Left lung (tissue), 14 donors: ENCODE results near the gene MRPL11. TPM values are rescaled to one million over a fixed set of nuclear protein-coding genes. Genes with fewer than 3 reads are reported as not detected.

Experiments
- ATAC-seq: fragments of 200-7000 bp; cut with Tn5 transposase; one replicate; pipeline ENCODE4 v1.9.1; 2020; ENCODE audit warnings: moderate library complexity
- DNase-seq, 4 donors: peaks; one replicate each; pipeline ENCODE4 v3.0.0-alpha.2; 2013 to 2020
- H3K27ac ChIP-seq, 2 donors: fragments of 200-600 bp; sonication (generic) in 1 of 2; one replicate each; pipeline versions ENCODE4 v1.5.0 to v1.8.0; 2020 to 2021
- H3K27me3 ChIP-seq, 2 donors: fragments of 200-600 bp; sonication (generic) in 1 of 2; one replicate each; pipeline versions ENCODE4 v1.5.0 to v1.8.0; 2020 to 2021
- H3K36me3 ChIP-seq, 2 donors: fragments of 200-600 bp; sonication (generic) in 1 of 2; one replicate each; pipeline versions ENCODE4 v1.5.0 to v1.8.0; 2020 to 2021
- H3K4me1 ChIP-seq, 2 donors: fragments of 200-600 bp; one replicate each; pipeline ENCODE4 v1.8.0; 2021
- H3K4me3 ChIP-seq, 2 donors: fragments of 200-600 bp; sonication (generic) in 1 of 2; one replicate each; pipeline versions ENCODE4 v1.5.0 to v1.8.0; 2020 to 2021; ENCODE audit warnings: mild to moderate bottlenecking in 1 of 2
- H3K9me3 ChIP-seq, 2 donors: fragments of 200-600 bp; sonication (generic) in 1 of 2; one replicate each; pipeline versions ENCODE4 v1.5.0 to v1.8.0; 2020 to 2021
- intact Hi-C, 2 donors: fragments of 100-400 bp; cut with DNase I; formaldehyde crosslinking; loops; one replicate each; pipeline versions ENCODE4 v1.11.2 to v1.14.2; 2022
- long read RNA-seq, 12 donors: library from polyadenylated mRNA in 2 of 12; unstranded in 2 of 12; transcript quantifications; one replicate each; pipeline ENCODE4 v2.0.0 and lab custom pipeline, GENCODE V29; 2019 to 2026
- polyA plus RNA-seq, 6 donors: library from polyadenylated mRNA; unstranded; fragments of 120-200 nt; gene quantifications; one replicate each; pipeline ENCODE4 v1.2.1, GENCODE V29; 2013; ENCODE audit not compliant: insufficient read length in 6 of 6
- total RNA-seq, 2 donors: library from RNA; stranded (reverse); fragmentation: NEBNext Ultra II Directional; extraction: Animal tissue kit (Norgen Biotek cat#: 25700); gene quantifications; one replicate each; pipeline ENCODE4 v1.2.1, GENCODE V29; 2021
- TF ChIP-seq, protein P1 (sequence below), 2 donors: fragments of 200-600 bp; sonication (generic) in 1 of 2; IDR thresholded peaks; one replicate each; pipeline versions ENCODE4 v1.5.0 to v1.8.0; 2021; ENCODE audit warnings: antibody characterized with exemption in 2 of 2
- donor health status: DM: no; HTN: yes; CAD: no.
- donor health status: DM: no; HTN: no; CAD: no.

The MRPL11 gene
- total RNA-seq = 10 to 100 TPM; 29.6 to 39.5 TPM
- polyA plus RNA-seq = 10 to 100 TPM; 57.2 to 73.5 (median 64.2) TPM
- long read RNA-seq, donor 1, transcript MRPL11-203 (5 exons, 1,527 nt) = minor isoform, 15 of 84 reads
- long read RNA-seq, donor 1, transcript MRPL11-201 (5 exons, 1,605 nt) = major isoform, 45 of 84 reads
- long read RNA-seq, donor 1, partial matches to known transcripts = 16 of 84 reads
- long read RNA-seq, donor 1, other reads (novel, unspliced or antisense) = 6 of 84 reads
- long read RNA-seq, donor 2, transcript MRPL11-203 (5 exons, 1,527 nt) = minor isoform, 10 of 58 reads
- long read RNA-seq, donor 2, transcript MRPL11-201 (5 exons, 1,605 nt) = major isoform, 34 of 58 reads
- long read RNA-seq, donor 2, partial matches to known transcripts = 11 of 58 reads
- long read RNA-seq, donor 2, other reads (novel, unspliced or antisense) = 0 of 58 reads
- long read RNA-seq, donor 3, transcript MRPL11-201 (5 exons, 1,605 nt) = major isoform, 27 of 36 reads
- long read RNA-seq, donor 3, transcript MRPL11-203 (5 exons, 1,527 nt) = minor isoform, 9 of 36 reads
- long read RNA-seq, donor 3, partial matches to known transcripts = 0 of 36 reads
- long read RNA-seq, donor 3, other reads (novel, unspliced or antisense) = 0 of 36 reads
- long read RNA-seq, donor 4, transcript MRPL11-203 (5 exons, 1,527 nt) = minor isoform, 13 of 45 reads
- long read RNA-seq, donor 4, transcript MRPL11-201 (5 exons, 1,605 nt) = major isoform, 27 of 45 reads
- long read RNA-seq, donor 4, partial matches to known transcripts = 1 of 45 reads
- long read RNA-seq, donor 4, other reads (novel, unspliced or antisense) = 3 of 45 reads
- long read RNA-seq, donor 5, transcript MRPL11-201 (5 exons, 1,605 nt) = major isoform, 45 of 57 reads
- long read RNA-seq, donor 5, transcript MRPL11-203 (5 exons, 1,527 nt) = minor isoform, 5 of 57 reads
- long read RNA-seq, donor 5, partial matches to known transcripts = 6 of 57 reads
- long read RNA-seq, donor 5, other reads (novel, unspliced or antisense) = 0 of 57 reads
- long read RNA-seq, donor 6, transcript MRPL11-203 (5 exons, 1,527 nt) = minor isoform, 15 of 68 reads
- long read RNA-seq, donor 6, transcript MRPL11-201 (5 exons, 1,605 nt) = major isoform, 41 of 68 reads
- long read RNA-seq, donor 6, partial matches to known transcripts = 10 of 68 reads
- long read RNA-seq, donor 6, other reads (novel, unspliced or antisense) = 0 of 68 reads
- long read RNA-seq, donor 7, transcript MRPL11-201 (5 exons, 1,605 nt) = major isoform, 25 of 39 reads
- long read RNA-seq, donor 7, transcript MRPL11-203 (5 exons, 1,527 nt) = minor isoform, 9 of 39 reads
- long read RNA-seq, donor 7, partial matches to known transcripts = 0 of 39 reads
- long read RNA-seq, donor 7, other reads (novel, unspliced or antisense) = 5 of 39 reads
- long read RNA-seq, donor 8, transcript MRPL11-201 (5 exons, 1,605 nt) = major isoform, 27 of 27 reads
- long read RNA-seq, donor 8, partial matches to known transcripts = 0 of 27 reads
- long read RNA-seq, donor 8, other reads (novel, unspliced or antisense) = 0 of 27 reads
- long read RNA-seq, donor 9 = 0 reads
- long read RNA-seq, donor 10, transcript MRPL11-201 (5 exons, 1,605 nt) = major isoform, 45 of 59 reads
- long read RNA-seq, donor 10, transcript MRPL11-203 (5 exons, 1,527 nt) = minor isoform, 9 of 59 reads
- long read RNA-seq, donor 10, partial matches to known transcripts = 3 of 59 reads
- long read RNA-seq, donor 10, other reads (novel, unspliced or antisense) = 1 of 59 reads
- long read RNA-seq, donor 11, transcript MRPL11-203 (5 exons, 1,527 nt) = minor isoform, 5 of 20 reads
- long read RNA-seq, donor 11, transcript MRPL11-201 (5 exons, 1,605 nt) = major isoform, 15 of 20 reads
- long read RNA-seq, donor 11, partial matches to known transcripts = 0 of 20 reads
- long read RNA-seq, donor 11, other reads (novel, unspliced or antisense) = 0 of 20 reads
- long read RNA-seq, donor 12, transcript MRPL11-203 (5 exons, 1,527 nt) = minor isoform, 13 of 41 reads
- long read RNA-seq, donor 12, transcript MRPL11-201 (5 exons, 1,605 nt) = major isoform, 20 of 41 reads
- long read RNA-seq, donor 12, partial matches to known transcripts = 7 of 41 reads
- long read RNA-seq, donor 12, other reads (novel, unspliced or antisense) = 0 of 41 reads

DNA sequence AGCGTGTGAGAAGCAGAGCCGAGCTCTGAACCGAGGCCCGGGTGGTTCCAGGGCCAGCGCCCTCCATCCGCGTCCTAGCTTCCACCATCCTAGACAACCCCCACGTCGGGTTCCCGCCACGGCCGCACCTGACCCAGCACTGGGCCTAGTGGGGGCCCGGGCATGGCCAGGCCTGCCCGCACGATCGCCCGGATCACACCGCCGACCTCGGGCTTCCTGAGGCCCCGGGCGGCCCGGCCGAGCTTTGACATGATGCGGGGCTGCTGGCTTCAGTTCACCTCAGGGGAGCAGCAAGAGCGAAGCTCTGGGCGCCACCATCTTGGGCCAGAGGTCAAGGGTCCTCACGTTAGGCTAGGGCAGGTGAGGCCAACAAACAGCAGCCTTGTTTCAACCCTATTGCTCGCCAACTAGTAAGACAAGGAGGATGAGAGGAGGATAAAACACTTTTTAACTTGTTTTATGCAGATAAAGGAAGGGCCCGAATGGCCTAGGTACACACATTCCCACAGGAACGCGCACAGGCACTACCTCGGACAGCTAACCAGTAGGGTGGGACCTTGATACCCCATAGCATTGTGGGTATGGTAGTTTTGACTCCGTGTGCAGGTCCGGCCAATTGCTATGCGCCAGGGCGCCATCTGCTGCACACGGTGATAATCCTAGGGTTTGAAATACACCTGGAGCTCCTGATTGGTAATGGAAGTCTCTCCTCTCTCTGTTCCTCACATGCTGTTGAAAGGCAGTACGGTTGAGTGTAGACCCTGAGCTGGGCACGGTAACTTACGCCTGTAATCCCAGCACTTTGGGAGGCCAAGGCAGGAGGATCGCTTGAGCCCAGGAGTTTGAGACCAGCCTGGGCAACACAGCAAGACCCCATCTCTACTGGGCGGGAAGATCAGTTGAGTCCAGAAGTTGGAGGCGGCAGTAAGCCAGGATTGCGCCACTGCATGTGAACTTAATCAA is at the start of gene MRPL11:
Gene MRPL11, minus strand, starts transcription at position 345 of the 963 bp plus-strand sequence. Its CDS starts 94 bp downstream, at position 251.
- Histone ChIP-seq H3K4me1 (peaks cover 5 to 19% of the 10 kb centered on the region in 2 donors), H3K4me3 (peak within 1 kb of the TSS; percentile 91 to 93), H3K36me3 (peaks cover 0 to 27% of the 10 kb centered on the region in 2 donors), H3K27ac (peak within 1 kb of the TSS; percentile 72 to 79), H3K9me3 (peaks cover 0 to 12% of the 10 kb centered on the region in 2 donors), H3K27me3 (no peaks in the 10 kb centered on the region)
- ATAC-seq (peak; percentile 100), DNase-seq (peak; percentile 89 to 93 (median 92))
- TF ChIP-seq, protein P1, sequence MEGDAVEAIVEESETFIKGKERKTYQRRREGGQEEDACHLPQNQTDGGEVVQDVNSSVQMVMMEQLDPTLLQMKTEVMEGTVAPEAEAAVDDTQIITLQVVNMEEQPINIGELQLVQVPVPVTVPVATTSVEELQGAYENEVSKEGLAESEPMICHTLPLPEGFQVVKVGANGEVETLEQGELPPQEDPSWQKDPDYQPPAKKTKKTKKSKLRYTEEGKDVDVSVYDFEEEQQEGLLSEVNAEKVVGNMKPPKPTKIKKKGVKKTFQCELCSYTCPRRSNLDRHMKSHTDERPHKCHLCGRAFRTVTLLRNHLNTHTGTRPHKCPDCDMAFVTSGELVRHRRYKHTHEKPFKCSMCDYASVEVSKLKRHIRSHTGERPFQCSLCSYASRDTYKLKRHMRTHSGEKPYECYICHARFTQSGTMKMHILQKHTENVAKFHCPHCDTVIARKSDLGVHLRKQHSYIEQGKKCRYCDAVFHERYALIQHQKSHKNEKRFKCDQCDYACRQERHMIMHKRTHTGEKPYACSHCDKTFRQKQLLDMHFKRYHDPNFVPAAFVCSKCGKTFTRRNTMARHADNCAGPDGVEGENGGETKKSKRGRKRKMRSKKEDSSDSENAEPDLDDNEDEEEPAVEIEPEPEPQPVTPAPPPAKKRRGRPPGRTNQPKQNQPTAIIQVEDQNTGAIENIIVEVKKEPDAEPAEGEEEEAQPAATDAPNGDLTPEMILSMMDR (IDR thresholded peaks at IDR 0.05) = peak; percentile 34 to 37
- intact Hi-C loops = no loop called here

DNA sequence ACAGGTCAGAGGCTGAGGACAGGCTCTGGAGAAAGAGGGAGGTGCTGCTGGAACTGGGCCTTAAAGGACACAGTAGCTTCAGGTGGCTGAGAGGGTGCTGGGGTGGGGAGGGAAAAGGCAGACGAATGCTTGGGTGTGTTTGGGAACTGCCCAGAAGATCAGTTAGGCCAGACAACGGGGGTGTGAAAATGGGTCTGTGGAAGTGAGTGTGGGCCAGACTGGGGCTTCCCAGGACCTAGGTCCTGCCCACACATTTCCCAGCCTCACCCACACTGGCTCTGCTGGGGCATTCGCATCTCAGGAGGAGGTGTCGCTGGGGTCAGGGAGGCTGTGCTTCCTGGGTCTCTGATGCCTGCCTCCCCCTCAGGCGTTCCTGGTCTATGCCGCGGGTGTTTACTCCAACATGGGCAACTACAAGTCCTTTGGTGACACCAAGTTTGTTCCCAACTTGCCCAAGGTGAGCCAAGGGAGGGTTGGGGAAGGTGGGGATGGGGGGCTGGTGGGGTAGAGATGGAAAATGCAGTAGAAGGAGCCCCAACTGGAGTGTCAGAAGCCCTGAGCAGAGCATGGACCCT is 46.2 kb upstream of the MRPL11 start:
- TF ChIP-seq, protein P1 (IDR thresholded peaks at IDR 0.05) = no peak
- Histone ChIP-seq H3K4me3 (no peak overlapping the region), H3K27me3 (no peaks in the 10 kb centered on the region), H3K36me3 (peaks cover 0 to 75% of the 10 kb centered on the region in 2 donors), H3K4me1 (peaks cover 0 to 20% of the 10 kb centered on the region in 2 donors), H3K27ac (no peak overlapping the region), H3K9me3 (no peaks in the 10 kb centered on the region)
- intact Hi-C loops = no loop called here
- DNase-seq (no peak), ATAC-seq (no peak)

DNA sequence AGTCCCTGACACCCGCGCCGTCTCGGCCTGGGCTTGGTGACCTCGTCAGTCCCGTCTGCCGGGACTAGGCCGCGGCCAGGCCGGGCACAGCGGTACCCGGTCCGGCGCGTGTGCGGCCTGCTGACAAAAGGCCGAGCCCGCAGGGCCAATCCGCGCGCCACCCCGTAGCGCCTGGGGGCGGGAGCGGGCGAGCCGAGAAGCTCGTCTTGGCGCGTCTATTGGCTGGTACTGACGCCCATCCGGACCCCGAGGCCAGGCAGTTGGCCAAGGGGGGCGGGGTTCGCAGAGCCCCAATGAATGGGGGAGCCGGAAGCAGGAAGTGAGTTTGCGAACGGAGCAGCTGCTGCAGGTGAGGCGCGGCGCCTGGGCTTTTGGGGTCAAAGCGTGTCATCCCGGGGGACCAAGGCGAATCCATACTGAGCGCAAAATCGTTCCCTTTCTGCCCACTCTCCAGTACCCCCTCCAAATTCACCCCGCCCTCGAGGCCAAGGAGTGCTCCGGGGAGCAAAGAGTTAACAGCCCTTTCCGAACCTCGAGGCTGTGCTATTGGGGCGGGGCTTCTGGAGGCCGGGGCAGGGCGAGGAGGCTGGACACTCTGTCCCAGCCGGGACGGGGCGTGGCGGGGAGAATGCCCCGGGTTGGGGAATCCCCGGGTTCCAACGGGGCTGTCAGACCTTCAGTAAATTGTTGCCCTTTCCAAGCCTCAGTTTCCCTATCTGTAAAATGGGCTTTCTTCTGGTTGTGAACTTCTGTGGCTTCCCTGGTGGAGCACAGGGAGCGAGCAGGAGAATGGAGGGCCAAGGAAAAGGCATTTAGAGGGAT is 41.7 kb upstream of the MRPL11 start, which contains the start of gene DPP3:
Gene DPP3, plus strand, starts transcription at position 318 of the 822 bp plus-strand sequence. CDS start 1,767 bp downstream, outside the sequence.
- peaks cover 0 to 39% of the 10 kb centered on the region in 2 donors for H3K36me3 ChIP-seq
- peak within 1 kb of the TSS; percentile 53 to 72 for H3K4me3 ChIP-seq
- peak; percentile 96 to 99 (median 97) for DNase-seq
- no peaks in the 10 kb centered on the region for H3K9me3 ChIP-seq
- H3K27me3 ChIP-seq = no peaks in the 10 kb centered on the region
- intact Hi-C loops = no loop called here
- H3K4me1 ChIP-seq = peaks cover 5 to 34% of the 10 kb centered on the region in 2 donors
- peak; percentile 96 for ATAC-seq
- TF ChIP-seq, protein P1 (IDR thresholded peaks at IDR 0.05) = no peak
- H3K27ac ChIP-seq = peak within 1 kb of the TSS; percentile 81 to 84
